Left renal cortex interstitium (tissue), 4 donors: ENCODE data around the gene DTWD2. TPM values are rescaled to one million over a fixed set of nuclear protein-coding genes. Genes with fewer than 3 reads are reported as not detected.
A peak's percentile ranks its signal among the peaks of the same experiment; 100 is the strongest.
"Not testable (repeated sequence)": the region's sequence is repeated elsewhere in the genome, so short reads cannot be mapped to it uniquely, and the experiment has no call there.

Experiments
- DNase-seq, 4 donors: peaks; one replicate each; pipeline ENCODE4 v3.0.0-alpha.2; 2013; ENCODE audit warnings: low read depth in 4 of 4, low spot score in 2 of 4, missing footprints in 1 of 4
- polyA plus RNA-seq, 4 donors: library from polyadenylated mRNA; unstranded; fragments of 120-200 nt; gene quantifications; one replicate each; pipeline ENCODE4 v1.2.1, GENCODE V29; 2013; ENCODE audit not compliant: insufficient read length in 4 of 4

The DTWD2 gene
- polyA plus RNA-seq, 4 donors = 13.2 to 16.2 (median 14.2) TPM

DNA sequence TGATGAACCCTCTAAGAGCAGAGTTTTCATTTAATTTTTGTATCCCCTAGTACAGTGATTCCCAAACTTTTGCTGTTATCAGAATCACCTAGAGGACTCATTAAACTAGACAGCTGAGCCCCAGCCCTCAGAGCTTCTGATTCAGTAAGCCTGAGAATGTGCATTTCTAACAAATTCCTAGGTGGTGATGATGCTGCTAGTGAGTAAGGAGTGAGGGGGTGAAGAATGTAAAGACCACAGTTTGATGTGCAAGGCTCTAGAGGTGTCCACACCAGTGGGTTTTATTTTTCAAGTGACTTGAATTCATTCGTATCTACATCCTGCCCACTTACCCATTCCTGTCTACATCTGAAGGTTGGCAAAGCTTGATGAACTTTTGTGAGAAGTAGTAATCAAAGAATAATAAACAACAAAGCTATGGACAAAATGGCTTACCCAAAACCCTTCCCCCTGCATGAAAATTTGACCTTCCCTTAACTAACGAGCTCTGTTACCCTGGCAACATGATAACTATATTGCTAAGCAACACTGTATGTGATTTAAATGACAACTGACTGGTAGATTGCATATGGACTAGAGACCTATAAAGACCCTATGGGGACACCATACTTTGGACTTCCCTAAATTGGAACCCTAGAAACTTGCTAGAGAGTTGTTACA is 35.2 kb downstream of the DTWD2 start:
- no peak for DNase-seq

DNA sequence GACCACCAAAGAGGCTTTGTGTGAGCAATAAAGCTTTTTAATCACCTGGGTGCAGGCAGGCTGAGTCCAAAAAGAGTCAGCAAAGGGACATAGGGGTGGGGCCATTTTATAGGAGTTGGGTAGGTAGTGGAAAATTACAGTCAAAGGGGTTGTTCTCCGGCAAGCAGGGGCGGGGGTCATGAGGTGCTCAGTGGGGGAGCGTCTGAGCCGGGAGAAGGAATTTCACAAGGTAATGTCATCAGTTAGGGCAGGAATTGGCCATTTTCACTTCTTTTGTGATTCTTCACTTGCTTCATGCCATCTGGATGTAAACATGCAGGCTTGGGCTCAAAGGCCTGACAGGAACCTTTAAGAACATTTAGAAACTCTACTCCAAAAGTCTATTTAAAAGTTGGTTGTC is 36.0 kb downstream of the DTWD2 start:
- not testable (repeated sequence) for DNase-seq

DNA sequence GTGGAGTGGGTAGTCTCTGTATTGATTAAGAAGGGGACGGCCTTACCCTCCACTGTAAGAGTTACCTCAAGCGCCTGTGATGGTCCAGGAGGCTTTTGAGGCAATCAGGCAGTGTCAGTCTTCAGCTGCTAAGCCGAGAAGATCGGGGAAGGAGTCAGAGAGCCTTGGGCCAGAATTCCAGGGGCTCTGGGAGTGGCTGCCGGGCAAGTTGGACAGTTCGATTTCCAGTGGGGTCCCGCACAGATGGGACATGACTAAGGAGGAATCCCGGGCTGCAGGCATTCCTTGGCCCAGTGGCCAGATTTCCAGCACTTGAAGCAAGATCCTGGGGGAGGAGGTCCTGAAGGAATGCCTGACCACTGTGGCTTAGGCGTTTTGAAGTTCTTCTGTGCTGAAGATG is 38.0 kb downstream of the DTWD2 start:
- not testable (repeated sequence) for DNase-seq

DNA sequence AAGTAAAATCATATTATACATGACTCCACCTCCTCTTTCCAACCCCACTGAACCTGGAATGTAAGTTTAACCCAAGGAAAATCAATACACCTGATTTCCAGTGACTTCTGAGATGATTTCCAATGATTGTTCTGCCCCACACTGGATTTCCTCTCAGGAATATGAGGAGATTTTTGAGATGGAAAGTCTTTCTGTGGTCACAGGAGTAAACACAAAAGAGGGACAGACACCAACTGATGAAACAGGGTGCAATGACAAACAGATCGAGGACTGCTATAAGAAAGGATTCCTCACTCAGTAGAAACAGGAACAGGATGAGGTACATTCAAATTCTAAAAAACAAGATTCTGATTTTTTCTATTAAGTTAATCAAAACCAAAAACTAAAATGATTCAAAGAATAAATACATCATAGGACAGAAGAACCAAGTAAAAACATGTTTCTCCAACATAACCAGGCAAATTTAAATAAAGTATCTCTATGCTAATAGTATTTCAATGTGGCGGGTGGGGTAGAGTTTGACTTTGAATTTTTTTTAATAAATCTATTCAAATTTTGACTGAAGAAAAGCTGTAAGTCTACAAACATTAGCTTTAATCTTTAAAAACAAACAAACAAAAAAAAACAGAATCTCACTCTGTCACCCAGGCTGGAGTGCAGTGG is 42.1 kb downstream of the DTWD2 start:
- DNase-seq = no peak

DNA sequence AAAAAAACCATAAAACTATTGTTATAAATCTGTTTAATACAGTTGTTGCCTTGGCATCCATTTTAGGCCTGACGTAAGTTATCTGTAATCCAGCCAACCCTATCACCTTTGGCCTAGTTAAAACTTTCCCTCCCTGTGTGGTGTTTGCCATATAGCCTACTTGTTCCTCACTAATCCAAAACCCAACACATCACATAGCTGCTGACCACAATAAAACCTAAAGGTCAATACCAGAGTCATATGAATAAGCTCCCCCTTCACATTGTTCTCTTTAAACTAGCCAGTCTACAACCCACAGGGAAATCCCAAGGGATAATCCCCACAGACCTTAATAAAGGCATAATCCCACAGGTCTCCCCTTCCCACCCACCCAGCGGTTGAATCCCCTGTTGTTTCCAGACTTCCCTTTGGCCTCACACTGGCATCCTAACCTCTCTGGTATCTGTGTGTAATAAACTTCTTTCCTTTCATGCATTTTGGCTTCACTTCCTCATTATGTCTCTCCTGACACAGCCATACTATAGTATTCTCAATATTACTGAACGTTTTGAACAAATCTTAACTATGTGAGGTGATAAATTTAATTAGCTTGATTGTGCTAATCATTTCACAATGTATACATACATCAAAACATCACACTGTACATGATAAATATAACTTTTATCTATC is 50.8 kb downstream of the DTWD2 start:
- no peak for DNase-seq

DNA sequence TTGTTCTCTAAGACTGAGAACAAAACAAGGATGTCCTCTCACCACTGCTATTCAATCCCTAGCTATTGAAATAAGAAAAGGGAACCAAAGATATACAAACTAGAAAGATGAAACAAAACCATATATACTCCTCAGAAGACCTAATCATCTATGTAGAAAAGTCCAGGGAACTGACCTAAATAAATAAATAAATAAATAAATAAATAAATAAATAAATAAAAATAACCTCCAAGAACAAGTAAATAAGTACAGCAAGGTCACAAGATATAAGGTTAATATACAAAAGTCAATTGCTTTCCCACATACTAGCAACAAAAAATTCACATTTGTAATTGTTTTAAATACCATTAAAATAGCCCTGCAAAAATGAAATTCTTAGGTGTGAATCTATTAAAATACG is 54.6 kb downstream of the DTWD2 start:
- DNase-seq = no peak

DNA sequence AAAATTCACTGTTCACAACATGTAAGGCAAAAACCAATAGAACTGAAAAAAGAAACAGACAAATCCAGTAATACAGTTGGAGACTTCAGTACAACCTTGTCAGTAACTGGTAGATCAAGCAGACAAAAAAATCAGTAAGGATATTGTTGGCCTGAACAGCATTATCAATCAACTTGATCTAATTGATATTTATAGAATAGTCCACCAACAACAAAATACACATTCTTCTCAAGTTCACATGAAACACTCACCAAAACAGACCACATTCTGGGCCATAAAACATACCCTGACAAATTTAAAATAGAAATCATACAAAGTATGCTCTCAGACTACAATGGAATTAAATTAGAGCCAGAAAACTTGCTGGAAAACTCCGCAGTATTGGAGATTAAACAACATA is 56.8 kb downstream of the DTWD2 start:
- no peak for DNase-seq

DNA sequence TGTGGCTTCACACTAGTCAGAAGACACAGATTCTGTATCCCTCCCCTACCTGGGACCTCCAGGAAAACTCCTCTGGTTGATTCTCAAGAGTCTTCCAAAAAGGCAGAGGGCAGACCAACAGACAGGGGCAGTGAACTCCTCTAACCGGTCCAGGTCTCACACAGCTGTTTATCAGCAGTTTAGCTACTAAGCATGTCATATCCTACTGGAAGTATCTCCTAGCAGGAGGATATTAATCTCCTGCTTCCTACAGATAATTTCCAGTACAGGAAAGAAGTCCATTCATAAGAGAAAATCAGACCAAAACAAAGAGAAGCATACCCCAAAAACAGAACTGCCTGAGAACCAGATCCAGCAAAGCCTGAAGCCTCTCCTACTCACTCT is 64.3 kb downstream of the DTWD2 start:
- DNase-seq = no peak

DNA sequence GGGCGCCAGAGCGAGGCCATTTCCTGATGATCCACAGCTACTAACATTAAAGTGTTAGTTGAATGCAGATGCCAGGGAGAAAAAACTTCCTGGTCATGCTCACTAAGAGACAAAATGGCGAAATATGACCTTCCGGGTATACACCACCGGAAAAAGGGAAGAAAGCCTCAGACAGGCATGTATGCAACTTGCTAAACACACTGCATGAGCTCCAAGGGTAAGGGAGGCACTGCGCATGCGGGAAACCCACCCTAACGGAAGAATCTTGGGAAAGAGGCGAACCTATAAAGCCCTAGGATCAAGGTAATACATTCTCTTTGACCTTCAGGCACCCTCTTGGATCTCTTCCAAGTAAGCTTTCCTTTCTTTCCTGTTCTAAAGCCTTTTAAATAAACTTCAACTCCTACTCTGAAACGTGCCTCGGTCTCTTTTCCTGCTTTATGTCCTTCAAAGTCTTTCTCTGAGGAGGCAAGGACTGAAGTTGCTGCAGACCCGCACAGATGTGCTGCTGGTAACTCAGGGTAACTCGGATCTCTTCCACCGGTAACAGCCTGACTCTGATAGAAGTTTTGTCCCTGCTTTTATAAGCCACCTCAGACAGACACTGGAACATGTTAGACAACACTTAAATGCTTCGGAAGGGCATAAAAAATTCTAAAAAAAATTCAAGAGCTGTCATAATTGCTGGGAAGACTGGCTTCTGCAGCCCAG is 64.9 kb downstream of the DTWD2 start:
- no peak for DNase-seq

DNA sequence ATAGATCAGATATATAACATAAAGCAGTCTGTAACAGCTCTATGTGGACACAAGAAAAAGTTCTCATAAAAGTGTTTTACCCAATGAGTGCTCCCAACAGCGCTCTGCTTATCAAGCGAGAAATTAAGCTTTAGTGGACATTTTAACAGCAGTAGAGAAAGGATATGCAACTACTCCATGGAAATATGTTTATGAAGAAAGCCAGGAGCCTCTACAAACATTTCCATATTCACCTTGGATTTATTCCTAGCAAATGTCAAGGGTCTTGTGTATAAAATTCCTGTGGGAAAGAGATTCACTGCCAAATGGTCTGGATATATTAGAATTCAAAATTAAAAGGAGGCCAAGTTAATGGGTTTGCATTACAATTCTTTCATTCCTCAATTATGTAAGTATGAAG is 66.5 kb downstream of the DTWD2 start:
- DNase-seq = peak in 3 of 4 donors; percentile 4 to 16 (median 15)

DNA sequence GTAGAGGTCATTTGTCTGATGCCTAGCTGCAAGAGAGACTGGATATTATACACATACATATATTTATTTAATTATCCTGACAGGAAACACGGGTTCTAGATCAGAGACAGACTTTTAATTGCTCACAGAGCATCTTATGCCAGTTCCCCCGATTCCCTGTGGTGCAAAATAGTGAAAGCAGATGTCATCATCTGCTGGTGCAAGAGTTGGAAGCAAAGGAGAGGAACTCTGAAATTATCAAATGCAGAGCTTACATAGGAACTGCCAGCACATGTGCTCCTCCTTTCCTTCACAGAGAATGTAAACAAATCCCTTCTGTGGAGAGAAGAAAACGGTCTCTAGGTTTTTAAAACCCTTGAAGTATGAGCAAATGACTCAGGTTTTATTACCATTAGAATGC is 69.3 kb downstream of the DTWD2 start:
- DNase-seq = no peak

DNA sequence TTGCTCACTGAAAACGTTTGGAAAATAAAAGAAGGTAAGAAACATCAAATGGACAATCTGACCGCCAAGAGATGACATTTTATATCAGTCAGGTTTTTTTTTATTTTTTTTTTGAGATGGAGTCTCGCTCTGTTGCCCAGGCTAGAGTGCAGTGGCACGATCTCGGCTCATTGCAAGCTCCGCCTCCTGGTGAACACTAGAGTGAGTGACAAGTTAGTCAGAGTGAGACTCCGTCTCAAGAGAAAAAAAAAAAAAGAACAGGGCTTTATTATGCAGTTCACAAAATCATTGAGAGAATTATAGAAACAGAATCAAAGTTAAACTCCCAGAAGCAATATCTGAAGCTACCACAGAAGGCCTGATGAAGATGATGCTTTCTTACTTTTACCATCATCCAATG is 70.1 kb downstream of the DTWD2 start:
- no peak for DNase-seq

DNA sequence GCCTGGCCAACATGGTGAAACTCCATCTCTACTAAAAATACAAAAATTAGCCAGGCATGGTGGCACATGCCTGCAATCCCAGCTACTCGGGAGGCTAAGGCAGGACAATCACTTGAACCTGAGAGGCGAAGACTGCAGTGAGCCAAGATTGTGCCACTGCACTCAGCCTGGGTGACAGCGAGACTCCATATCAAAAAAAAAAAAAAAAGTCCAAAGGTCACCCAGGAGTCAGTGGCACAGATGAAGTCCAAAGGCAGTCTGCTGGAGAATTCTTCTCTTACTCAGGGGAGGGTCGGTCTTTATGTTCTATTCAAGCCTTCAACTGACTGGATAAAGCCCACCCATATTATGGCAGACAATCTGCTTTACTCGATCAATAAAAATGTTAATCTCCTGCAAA is 80.8 kb downstream of the DTWD2 start:
- not testable (repeated sequence) for DNase-seq

DNA sequence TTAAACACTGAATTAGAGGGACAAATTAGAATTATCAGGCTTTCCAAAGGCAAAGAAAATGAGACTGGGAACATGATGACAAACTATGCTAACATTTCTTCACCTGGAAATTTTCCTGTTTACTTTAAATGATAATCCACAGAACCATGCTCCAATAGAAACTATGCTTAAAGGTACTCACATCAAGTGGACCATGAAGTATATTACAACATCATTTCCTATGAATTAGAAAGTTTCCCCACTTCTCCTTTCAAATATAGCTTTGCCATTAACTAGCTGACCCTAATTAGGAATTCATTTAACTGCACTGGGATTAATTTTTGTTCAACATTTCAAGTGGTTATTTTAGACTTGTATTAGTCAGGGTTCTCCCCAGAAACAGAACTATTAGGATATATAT is 81.4 kb downstream of the DTWD2 start:
- no peak for DNase-seq

DNA sequence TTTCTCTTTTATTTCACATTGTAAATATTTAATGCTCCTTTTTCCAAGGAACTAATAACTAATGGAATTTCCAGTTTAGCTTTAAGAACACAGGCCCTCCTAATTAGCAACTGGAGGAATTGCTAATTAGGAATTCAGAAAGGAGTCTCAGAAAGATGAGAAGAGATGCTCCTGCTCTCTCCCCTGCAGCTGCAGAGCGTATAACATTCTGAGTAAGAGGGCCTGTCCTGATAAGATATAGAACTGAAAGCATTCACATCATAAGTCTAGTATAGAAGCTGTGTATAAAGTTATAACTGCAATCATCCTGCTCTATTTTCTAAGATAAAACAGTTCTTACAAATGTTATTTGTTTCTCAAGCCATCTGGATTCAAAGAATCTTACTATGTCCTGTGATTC is 83.2 kb downstream of the DTWD2 start:
- no peak for DNase-seq

DNA sequence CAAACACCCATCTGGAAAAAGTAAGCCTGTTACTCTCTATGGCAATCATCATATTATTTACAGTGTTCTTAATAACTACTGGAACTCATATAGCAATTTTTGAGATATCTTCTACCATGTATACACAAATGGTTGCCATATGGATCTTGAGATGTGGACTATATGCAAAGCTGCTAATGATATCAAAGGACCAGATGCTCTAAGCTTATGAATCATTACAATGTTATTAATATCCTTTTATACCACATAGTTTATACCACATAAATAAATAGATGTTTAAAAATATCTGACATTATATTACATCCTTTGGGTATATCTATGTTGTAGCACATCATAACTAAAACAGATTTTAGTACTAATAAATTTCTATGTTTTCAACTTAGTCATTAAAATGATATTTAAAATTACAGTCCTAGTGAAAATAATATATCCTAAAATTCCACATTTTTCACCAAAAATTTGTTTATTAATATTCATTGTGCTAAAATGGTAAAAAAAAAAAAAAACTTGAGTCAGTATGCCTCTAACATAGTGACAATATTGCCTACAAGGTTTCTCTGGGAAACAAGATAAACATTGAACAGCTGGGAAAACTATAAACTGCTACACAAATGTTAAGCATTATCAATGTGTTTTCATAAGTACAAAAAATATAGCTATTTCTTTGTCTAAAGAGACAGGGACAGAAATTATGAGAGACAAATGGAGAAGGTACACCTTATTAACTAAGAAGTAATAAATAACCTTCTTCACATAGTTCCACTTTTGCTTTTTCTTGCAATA is 85.5 kb downstream of the DTWD2 start:
- no peak for DNase-seq

DNA sequence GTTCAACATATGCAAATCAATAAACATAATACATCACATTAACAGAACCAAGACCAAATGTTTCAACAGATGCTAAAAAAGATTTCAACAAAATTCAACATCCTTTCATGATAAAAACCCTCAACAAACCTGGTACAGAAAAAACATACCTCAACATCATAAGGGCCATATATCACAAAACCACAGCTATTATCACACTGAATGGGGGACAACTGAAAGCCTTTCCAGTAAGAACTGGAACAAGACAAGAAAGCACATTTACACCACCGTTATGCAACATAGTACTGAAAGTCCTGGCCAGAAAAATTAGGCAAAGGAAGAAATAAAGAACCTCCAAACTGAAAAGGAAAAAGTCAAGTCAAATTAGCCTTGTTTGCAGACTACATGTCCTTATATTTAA is 93.6 kb downstream of the DTWD2 start:
- DNase-seq = no peak

DNA sequence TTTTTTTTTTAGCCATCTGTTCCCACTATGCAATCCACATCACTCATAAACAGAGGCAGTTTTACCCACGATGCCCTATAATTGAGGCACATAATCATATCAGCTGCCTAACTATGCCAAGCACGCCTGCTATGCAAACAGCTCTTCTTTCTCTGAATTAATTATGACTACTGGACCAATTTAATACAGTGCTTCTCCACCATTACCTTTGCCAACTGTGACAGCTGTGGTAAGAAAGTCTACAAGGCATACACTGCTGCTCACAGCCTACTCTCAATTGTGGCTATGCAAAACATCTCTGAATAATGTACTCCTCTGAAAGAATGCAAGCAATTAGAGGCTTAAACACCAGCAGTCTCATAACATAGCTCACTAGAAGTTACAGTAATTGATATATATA is 97.1 kb downstream of the DTWD2 start:
- no peak for DNase-seq

DNA sequence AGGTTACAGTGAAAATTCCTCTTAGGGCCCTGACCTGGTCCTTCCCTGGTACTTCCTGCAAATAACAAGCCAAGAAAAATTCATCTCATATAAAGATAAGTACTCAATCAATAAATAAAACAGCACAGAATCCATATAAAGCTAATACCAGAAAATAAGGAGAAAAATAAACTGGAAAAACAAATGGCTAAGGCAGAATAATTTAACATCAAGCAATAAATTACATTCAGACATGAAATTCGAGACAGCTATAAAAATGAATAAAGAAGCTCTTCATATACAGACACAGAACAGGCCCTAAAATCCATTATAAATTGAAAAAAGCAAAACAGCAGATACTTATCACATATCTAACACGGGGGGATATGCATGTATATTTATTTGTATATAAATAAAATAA is 99.2 kb downstream of the DTWD2 start:
- no peak for DNase-seq

DNA sequence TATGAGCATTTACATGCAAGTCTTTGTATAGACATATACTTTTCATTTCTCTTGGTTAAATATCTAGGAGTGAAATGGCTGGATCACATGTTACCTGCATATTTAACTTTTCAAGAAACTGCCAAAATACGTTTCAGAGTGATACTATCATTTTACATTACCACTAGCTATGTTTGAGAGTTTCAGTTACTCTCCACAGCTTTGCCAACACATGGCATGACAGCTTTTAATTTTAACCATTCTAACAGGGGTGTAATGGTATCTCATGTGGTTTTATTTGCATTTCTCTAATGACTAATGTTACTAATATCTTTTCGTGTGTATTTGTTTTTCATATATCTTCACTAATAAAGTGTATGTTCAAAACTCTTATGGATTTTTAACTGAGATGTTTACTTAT is 99.8 kb downstream of the DTWD2 start:
- DNase-seq = no peak

DNA sequence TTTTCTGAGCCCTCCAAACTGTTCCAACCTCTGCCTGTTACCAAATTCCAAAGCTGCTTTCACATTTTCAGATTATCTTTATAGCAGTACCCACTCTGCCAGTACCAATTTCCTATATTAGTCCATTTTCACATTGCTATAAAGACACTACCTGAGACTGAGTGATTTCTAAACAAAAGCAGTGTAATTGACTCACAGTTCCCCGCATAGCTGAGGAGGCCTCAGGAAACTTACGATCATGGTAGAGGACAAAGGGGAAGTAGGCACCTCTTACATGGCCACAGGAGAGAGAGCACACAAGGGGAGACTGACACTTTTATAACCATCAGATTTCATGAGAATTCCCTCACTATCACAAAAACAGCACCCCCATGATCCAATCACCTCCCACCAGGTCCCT is 105.0 kb downstream of the DTWD2 start:
- DNase-seq = no peak
